ENCODE measurements around the gene DDIT3.

DNA sequence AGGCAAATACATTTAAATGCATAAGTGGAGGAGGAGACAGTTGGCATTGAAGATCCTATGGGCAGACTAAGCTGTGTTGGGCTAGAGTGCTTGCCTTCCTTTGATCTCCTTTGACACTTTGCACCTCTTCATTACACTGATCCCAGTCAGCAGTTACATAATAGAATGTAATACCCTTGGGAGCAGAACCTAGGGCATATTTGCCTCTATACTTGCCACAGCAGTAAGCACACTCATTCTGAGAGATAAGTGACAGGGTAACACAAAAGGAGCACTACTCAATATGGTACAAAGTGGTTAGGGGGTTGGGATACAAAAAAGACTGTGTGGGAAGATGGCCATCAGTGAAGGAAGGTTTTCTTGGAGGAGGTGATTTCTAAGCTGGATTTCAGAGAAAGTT, 23.5 kb downstream of the DDIT3 start:
- TF ChIP-seq CTCF (IDR thresholded peaks at IDR 0.05), result no peak
- no peak for TF ChIP-seq POLR2A (IDR thresholded peaks at IDR 0.05)
